Keratinocyte (primary cell): ENCODE measurements around the gene SUV39H1. TPM values are rescaled to one million over a fixed set of nuclear protein-coding genes. Genes with fewer than 3 reads are reported as not detected.

ENCODE experiments used
- DNase-seq: peaks from one replicate; pipeline ENCODE4 v3.0.0-alpha.2; 2011; ENCODE audit warnings: low read depth, missing footprints, low spot score
- FAIRE-seq: peaks from 2 replicates; lab custom pipeline; 2011; peaks lifted over from hg19 to GRCh38; lab: Jason Lieb, UNC
- H2AFZ ChIP-seq: 2 replicates; pipeline ENCODE4 v1.6.0; 2012; ENCODE audit warnings: low read length, control low read depth, inconsistent platforms; ENCODE audit not compliant: control insufficient read depth
- H3K27ac ChIP-seq: 2 replicates; pipeline ENCODE4 v1.5.1; 2011; ENCODE audit warnings: low read length; ENCODE audit not compliant: control insufficient read depth, insufficient read depth
- H3K27me3 ChIP-seq: 3 replicates; pipeline ENCODE4 v1.6.0; 2011; ENCODE audit warnings: low read length; ENCODE audit not compliant: control insufficient read depth, insufficient read depth; ENCODE audit errors: extremely low read depth
- H3K36me3 ChIP-seq, 2 experiments: 2 replicates in 1 of 2; 3 replicates in 1 of 2; pipeline ENCODE4 v1.5.1; 2011; ENCODE audit warnings: low read length in 2 of 2, mild to moderate bottlenecking in 1 of 2; ENCODE audit not compliant: control insufficient read depth in 2 of 2, insufficient read depth in 2 of 2; ENCODE audit errors: extremely low read depth in 1 of 2
- H3K4me1 ChIP-seq: 3 replicates; pipeline ENCODE4 v1.5.1; 2011; ENCODE audit warnings: low read length; ENCODE audit not compliant: control insufficient read depth, insufficient read depth; ENCODE audit errors: extremely low read depth
- H3K4me2 ChIP-seq: 3 replicates; pipeline ENCODE4 v1.6.0; 2011; ENCODE audit warnings: low read depth, low read length; ENCODE audit not compliant: control insufficient read depth, insufficient read depth; ENCODE audit errors: extremely low read depth
- H3K4me3 ChIP-seq, 3 experiments: fragments of 200-600 bp in 1 of 3; sonication (generic) in 1 of 3; 2 replicates in 2 of 3; 3 replicates in 1 of 3; pipeline ENCODE4 v1.5.1; 2011 to 2016; ENCODE audit warnings: low read length in 3 of 3, mild to moderate bottlenecking in 3 of 3, control low read depth in 2 of 3, inconsistent platforms in 1 of 3, low read depth in 1 of 3, mixed read lengths in 1 of 3, mixed run types in 1 of 3, moderate library complexity in 1 of 3; ENCODE audit not compliant: control insufficient read depth in 2 of 3, insufficient read depth in 2 of 3; ENCODE audit errors: extremely low read depth in 1 of 3
- H3K79me2 ChIP-seq: 2 replicates; pipeline ENCODE4 v1.6.0; 2012; ENCODE audit warnings: low read length; ENCODE audit not compliant: control insufficient read depth, insufficient read depth
- H3K9ac ChIP-seq: 3 replicates; pipeline ENCODE4 v1.6.0; 2011; ENCODE audit warnings: low read length; ENCODE audit not compliant: control insufficient read depth, insufficient read depth; ENCODE audit errors: extremely low read depth
- H3K9me1 ChIP-seq: 3 replicates; pipeline ENCODE4 v1.6.0; 2011; ENCODE audit warnings: low read length; ENCODE audit not compliant: control insufficient read depth, insufficient read depth; ENCODE audit errors: extremely low read depth
- H3K9me3 ChIP-seq: 2 replicates; pipeline ENCODE4 v1.5.1; 2012; ENCODE audit warnings: low read depth, low read length; ENCODE audit not compliant: control insufficient read depth
- H4K20me1 ChIP-seq: 3 replicates; pipeline ENCODE4 v1.6.0; 2011; ENCODE audit warnings: low read length; ENCODE audit not compliant: control insufficient read depth, insufficient read depth; ENCODE audit errors: extremely low read depth
- CTCF ChIP-seq, 3 experiments: IDR thresholded peaks in 1 of 3; conservative IDR thresholded peaks in 1 of 3; optimal IDR thresholded peaks in 1 of 3; 2 replicates in 2 of 3; 3 replicates in 1 of 3; pipeline versions ENCODE3 to v1.5.1; 2011; ENCODE audit warnings: low read length in 3 of 3, mild to moderate bottlenecking in 3 of 3, moderate library complexity in 2 of 3, control low read depth in 1 of 3, inconsistent platforms in 1 of 3; ENCODE audit not compliant: insufficient read depth in 2 of 3; ENCODE audit errors: extremely low read depth in 1 of 3
- EZH2 ChIP-seq: IDR thresholded peaks from one replicate; pipeline ENCODE4 v1.6.1; 2012; ENCODE audit warnings: inconsistent platforms, mild to moderate bottlenecking, low read length, moderate library complexity
- dilution Hi-C: fragments of 300-500 bp; cut with MboI; formaldehyde crosslinking; loops from one replicate; pipeline ENCODE4 v1.7.0; 2020; ENCODE audit warnings: low sequenced_read_pairs; ENCODE audit not compliant: extremely low pct_ligation_motif_present
- polyA plus RNA-seq, 5 experiments: library from polyadenylated mRNA; depleted of rRNA in 3 of 5; stranded (reverse) in 3 of 5; stranded (forward) in 1 of 5; unstranded in 1 of 5; fragments of >200 nt; gene quantifications; 1 replicate in 1 of 5; 2 replicates in 3 of 5; 3 replicates in 1 of 5; pipeline versions ENCODE4 v1.2.1 to v1.2.3, GENCODE V29; 2011 to 2012; ENCODE audit warnings: missing spikeins in 2 of 5, low read depth in 1 of 5, low replicate concordance in 1 of 5

The SUV39H1 gene
- polyA plus RNA-seq, 1 donor (not counting 4 experiments of a cell fraction or from before 2014, with no cell fraction given), result 4.9 TPM

- H3K9ac ChIP-seq, result no peak overlapping the region
- DNase-seq (no peak), FAIRE-seq (no peak)
- no peaks in the 10 kb centered on the region for H3K9me3 ChIP-seq
- H3K4me3 ChIP-seq, result no peak overlapping the region
- no peak for TF ChIP-seq CTCF (optimal IDR thresholded peaks at IDR 0.05 in 1 of 3, IDR thresholded peaks at IDR 0.05 in 1 of 3, conservative IDR thresholded peaks at IDR 0.05 in 1 of 3; ENCODE audit: extremely low read depth in 1 of 3, insufficient read depth in 2 of 3, low read length in 3 of 3)
- TF ChIP-seq EZH2, result no peak
- no peak overlapping the region for H3K4me2 ChIP-seq
- H3K36me3 ChIP-seq, result no peaks in the 10 kb centered on the region
- no peaks in the 10 kb centered on the region for H3K27me3 ChIP-seq
- no peaks in the 10 kb centered on the region for H4K20me1 ChIP-seq
- no peaks in the 10 kb centered on the region for H3K9me1 ChIP-seq
- H3K27ac ChIP-seq, result no peak overlapping the region
- H2AFZ ChIP-seq, result no peak overlapping the region
- H3K4me1 ChIP-seq, result no peaks in the 10 kb centered on the region
- no peaks in the 10 kb centered on the region for H3K79me2 ChIP-seq
- dilution Hi-C loops, result no loop called here
Measured at GRCh38 chrX:48741834-48742233, 45.3 kb downstream of the SUV39H1 start.

GRCh38 chrX:48745222-48745621, 48.7 kb downstream of the SUV39H1 start:
- Histone ChIP-seq H2AFZ (no peak overlapping the region), H4K20me1 (no peaks in the 10 kb centered on the region), H3K9ac (no peak overlapping the region), H3K27ac (no peak overlapping the region), H3K9me1 (no peaks in the 10 kb centered on the region), H3K27me3 (no peaks in the 10 kb centered on the region), H3K79me2 (no peaks in the 10 kb centered on the region), H3K4me3 (no peak overlapping the region), H3K4me2 (no peak overlapping the region), H3K4me1 (no peaks in the 10 kb centered on the region), H3K9me3 (no peaks in the 10 kb centered on the region), H3K36me3 (no peaks in the 10 kb centered on the region)
- dilution Hi-C loops, result no loop called here
- FAIRE-seq (no peak), DNase-seq (no peak)
- TF ChIP-seq EZH2 (no peak), CTCF (optimal IDR thresholded peaks at IDR 0.05 in 1 of 3, IDR thresholded peaks at IDR 0.05 in 1 of 3, conservative IDR thresholded peaks at IDR 0.05 in 1 of 3; ENCODE audit: extremely low read depth in 1 of 3, insufficient read depth in 2 of 3, low read length in 3 of 3) (no peak)
